Posterior vena cava (tissue), 2 donors: ENCODE measurements around the gene CGREF1. TPM values are rescaled to one million over a fixed set of nuclear protein-coding genes. Genes with fewer than 3 reads are reported as not detected.
A peak's percentile ranks its signal among the peaks of the same experiment; 100 is the strongest.
"Not testable (repeated sequence)": the region's sequence is repeated elsewhere in the genome, so short reads cannot be mapped to it uniquely, and the experiment has no call there.

Source experiments
- DNase-seq: peaks from one replicate; pipeline ENCODE4 v3.0.0-alpha.2; 2020; ENCODE audit warnings: low spot score
- intact Hi-C, 2 donors: fragments of 100-400 bp; cut with DNase I; formaldehyde crosslinking; loops; one replicate each; pipeline versions ENCODE4 v1.14.1 to v1.14.2; 2022 to 2023
- total RNA-seq, 2 donors: library from RNA; stranded (reverse); fragmentation: NEBNext Ultra II Directional; extraction: Animal tissue kit (Norgen Biotek cat#: 25700); gene quantifications; one replicate each; pipeline ENCODE4 v1.2.1, GENCODE V29; 2021
- donor health status: DM: yes; HTN: yes; CAD: no.
- donor health status: DM: yes; HTN: yes; CAD: no.

CGREF1 gene
- total RNA-seq, 2 donors from 2014 or later = 25.8 to 27.8 TPM

DNA sequence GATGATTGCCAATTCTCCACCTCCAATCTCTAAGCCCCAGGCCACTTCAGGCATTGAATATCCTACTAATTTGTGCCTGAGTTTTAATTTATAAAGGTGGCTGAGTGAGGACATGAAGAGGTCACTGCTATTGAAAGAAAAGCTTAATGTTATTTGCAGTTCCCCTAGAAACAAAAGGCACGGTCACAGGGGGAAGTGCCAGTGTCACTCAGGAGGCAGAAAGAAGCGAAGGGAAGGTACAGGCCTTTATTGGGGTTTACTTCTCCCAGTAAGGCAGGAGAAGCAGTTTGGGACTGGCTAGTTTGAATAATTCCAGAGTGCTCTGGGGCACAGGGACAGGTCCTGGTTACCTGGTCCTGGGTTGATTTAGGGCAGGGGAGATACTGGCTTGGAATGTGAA lies 3.0 kb upstream of the CGREF1 start:
- no peak for DNase-seq
- intact Hi-C loops = no loop called here

- peak; percentile 38 for DNase-seq
Observed at GRCh38 chr2:27119330-27119670, 372 bp upstream of the CGREF1 start.

GRCh38 chr2:27117995-27118524 lies 868 bp downstream of the CGREF1 start:
- peak; percentile 15 for DNase-seq
- intact Hi-C loops = no loop called here

More at GRCh38 chr2:27119330-27119670, 372 bp upstream of the CGREF1 start:
- intact Hi-C loops = not testable (repeated sequence)

DNA sequence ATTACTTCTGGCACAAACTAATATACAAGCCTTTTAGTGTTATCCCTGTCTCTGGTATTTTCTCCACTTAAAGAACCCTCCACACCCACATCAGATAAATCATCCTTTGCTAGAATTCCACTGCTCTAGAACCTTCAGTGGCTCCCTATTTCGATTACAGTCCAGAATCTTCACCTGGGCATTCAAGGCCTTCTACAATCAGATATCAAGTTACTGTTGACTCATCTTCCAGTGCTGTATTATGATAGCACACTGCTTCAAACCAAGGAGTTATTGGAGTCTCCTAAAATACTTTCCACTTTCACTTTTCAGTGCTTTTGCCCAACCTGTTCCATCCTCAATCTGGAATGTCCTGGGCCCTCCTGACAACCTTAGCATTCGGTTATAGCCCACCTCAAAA lies 3.4 kb downstream of the CGREF1 start:
- no peak for DNase-seq
- intact Hi-C loops = no loop called here

- intact Hi-C loops = not testable (repeated sequence)
Observed at GRCh38 chr2:27111392-27112078, 7.4 kb downstream of the CGREF1 start.

DNA sequence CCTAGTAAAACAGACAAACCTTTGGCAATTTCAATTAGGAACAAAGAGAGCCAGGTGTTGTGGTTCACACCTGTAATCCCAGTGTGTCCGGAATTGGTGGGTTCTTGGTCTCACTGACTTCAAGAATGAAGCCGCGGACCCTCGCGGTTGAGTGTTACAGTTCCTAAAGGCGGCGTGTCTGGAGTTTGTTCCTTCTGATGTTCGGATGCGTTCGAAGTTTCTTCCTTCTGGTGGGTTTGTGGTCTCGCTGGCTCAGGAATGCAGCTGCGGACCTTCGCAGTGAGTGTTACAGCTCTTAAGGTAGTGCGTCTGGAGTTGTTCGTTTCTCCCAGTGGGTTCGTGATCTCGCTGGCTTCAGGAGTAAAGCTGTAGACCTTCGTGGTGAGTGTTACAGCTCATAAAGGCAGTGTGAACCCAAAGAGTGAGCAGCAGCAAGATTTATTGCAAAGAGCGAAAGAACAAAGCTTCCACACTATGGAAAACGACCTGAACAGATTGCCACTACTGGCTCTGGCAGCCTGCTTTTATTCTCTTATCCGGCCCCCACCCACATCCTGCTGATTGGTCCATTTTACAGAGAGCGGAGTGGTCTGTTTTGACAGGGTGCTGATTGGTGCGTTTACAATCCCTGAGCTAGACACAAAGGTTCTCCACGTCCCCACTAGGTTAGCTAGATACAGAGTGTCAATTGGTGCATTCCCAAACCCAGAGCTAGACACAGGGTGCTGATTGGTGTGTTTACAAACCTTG lies 8.2 kb downstream of the CGREF1 start:
- intact Hi-C loops, DNase-seq: not testable (repeated sequence)

More at GRCh38 chr2:27111392-27112078, 7.4 kb downstream of the CGREF1 start:
- not testable (repeated sequence) for DNase-seq

DNA sequence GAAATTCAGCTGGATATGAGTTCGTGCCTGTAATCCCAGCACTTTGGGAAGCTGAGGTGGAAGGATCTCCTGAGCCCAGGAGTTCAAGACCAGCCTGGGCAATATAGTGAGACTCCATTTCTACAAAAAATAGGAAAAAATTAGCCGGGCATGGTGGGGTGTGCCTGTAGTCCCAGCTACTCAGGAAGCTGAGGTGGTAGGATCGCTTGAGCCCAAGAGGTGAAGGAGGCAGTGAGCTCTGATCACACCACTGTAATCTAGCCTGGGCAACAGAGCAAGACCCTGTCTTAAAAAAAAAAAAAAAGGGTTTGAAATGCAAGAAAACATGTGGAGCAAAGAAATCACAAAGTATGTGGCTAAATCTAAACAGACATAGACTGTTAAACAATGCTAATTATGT lies 9.8 kb downstream of the CGREF1 start:
- DNase-seq = no peak
- intact Hi-C loops = no loop called here

DNA sequence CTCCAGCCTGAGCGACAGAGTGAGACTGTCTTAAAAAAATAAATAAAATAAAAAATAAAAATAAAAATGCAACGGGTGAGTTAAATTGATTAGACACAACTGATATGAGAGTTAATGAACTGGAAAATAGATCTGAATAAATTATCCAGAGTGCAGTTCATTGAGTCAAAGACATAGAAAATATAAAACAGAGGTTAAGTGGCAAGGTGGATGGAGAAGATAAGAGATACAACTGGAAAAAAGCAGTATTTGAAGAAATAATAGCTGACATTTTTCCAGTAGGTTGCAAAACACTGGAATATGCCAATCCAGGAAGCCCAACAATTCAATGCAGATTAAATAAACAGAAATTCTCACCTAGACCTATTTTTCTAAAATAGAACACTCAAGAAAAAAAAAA lies 10.7 kb downstream of the CGREF1 start:
- intact Hi-C loops = no loop called here
- no peak for DNase-seq

DNA sequence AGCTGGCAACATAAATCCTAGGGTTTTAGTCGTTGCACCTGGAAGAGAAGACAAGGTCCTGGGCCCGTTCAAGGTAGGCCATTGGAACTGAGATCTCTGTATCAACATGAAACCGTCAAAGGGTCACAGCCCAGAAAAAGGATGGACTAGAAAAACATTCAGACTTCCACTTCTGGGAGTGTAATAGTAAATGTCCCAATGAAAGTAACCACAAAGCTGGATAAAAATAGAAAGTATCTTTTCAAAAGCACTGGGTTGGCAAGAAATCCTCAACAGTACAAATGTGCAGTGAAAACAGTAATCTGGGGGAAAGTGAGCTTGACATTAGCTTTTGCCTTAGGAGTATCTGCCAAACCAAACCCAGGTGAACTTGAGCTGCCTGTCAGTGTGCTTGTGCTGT lies 12.9 kb downstream of the CGREF1 start:
- intact Hi-C loops = no loop called here
- no peak for DNase-seq

DNA sequence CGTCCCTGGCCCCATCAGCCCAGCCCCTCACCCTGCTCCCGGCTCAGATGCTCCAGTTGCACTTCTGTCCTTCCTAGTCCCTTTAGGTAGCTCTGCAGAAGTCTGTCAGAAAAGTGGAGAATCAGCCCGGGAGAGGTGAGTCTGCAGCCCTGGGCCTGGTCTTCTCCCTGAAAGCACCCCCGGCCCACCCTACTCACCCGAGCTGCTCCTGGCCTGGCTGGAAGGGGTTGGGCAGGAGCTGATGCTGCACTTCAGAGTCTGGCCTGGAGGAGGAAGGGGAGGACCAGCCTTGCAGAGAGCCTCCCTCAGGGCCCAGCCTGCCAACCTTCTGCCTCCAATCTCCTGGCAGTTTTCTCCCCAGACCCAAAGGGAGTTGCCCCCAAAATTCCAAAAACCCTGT lies 16.6 kb downstream of the CGREF1 start:
- intact Hi-C loops = loop anchor here (5.0 kb wide), 3 partner anchors 90 to 175 kb away; partner anchors contain the start of gene DNAJC5G (in 1 of the 2)
- peak; percentile 47 for DNase-seq

DNA sequence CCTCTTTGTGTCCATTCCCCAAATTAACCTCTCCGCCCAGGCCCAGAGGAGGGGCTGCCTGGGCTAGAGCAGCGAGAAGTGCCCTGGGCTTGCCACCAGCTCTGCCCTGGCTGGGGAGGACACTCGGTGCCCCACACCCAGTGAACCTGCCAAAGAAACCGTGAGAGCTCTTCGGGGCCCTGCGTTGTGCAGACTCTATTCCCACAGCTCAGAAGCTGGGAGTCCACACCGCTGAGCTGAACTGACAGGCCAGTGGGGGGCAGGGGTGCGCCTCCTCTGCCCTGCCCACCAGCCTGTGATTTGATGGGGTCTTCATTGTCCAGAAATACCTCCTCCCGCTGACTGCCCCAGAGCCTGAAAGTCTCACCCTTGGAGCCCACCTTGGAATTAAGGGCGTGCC lies 18.9 kb downstream of the CGREF1 start:
- no peak for DNase-seq
- intact Hi-C loops = loop anchor here (5.0 kb wide), 3 partner anchors 92 to 177 kb away; partner anchors contain the start of gene DNAJC5G (in 1 of the 2)

GRCh38 chr2:27099334-27099955 lies 19.5 kb downstream of the CGREF1 start:
- intact Hi-C loops = loop anchor here in 1 of 2 donors (5.0 kb wide), 1 partner anchor 103 kb away; no protein-coding TSS in a partner anchor
- DNase-seq = no peak

- DNase-seq = no peak
- intact Hi-C loops = loop anchor here (1.0 to 5.0 kb wide), 2 partner anchors 105 to 183 kb away; no protein-coding TSS in a partner anchor
Observed at GRCh38 chr2:27097341-27097740, 21.6 kb downstream of the CGREF1 start.

DNA sequence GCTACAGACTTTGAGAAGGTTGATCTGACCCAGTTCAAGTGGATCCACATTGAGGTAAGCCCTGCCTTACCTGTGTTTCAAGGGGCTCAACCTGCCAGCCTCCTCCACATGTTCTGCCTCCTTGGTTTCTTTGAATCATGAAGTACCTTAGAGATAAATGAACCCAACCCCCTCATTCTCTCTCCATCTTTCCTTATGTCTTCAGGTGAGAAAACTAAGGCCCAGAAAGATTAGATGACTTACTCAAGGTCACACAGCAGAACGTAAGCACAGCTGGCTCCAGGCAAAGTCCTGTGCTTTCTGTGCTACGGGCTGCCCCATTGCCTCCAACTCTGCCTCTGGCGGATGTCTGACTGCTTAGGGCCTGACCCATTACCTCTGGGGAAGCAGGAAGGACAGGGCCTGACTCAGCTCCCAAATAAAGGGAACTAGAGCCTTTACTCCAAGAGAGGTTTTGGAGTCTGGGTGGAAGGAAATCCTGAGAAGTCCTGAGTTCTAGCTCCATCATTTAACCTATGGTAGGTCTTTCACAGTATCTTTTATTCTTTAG lies 22.1 kb downstream of the CGREF1 start:
- no peak for DNase-seq
- intact Hi-C loops = loop anchor here (1.0 to 5.0 kb wide), 2 partner anchors 105 to 183 kb away; no protein-coding TSS in a partner anchor

DNA sequence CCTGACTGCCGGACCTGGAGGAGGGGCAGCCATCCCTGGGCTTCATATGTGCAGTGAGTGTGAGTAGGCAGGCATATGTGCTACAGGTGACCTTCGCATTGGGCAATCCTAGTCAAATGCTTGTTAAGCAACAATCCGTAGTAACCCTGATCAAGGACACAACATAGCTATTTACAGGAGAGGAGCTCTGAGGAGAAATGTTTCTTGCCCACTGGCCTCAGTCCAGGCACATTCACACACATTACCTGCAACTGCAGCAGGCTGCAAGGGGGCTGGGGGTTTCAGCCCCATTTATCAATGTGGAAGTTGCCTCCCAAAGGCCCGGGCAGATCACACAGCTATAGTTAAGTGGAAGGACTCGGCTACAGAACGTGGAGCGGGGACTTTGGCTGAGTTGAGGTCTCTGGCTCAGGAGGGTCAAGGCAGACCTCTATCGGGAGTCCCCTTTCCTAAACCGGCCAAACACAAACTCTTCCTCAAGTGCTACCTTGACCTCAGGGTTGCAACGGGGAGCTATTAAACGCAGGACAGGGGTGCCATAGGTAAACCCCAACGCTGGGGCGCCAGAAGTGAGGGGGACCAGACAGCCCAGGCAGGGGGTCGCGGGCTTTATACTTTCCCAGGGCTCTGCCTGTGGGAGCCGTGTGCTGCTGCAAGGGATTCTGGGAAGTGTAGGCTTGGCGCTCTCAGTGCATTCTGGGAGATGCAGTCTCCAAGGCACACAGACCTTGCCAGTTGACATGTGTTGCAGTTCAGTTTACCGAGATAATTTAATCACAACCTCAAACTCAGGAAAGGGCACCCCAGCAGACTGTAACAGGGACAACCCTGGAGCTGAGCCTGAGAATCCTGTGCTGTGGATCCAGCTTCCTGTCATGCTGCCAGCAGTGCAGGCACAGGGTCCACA lies 22.9 kb downstream of the CGREF1 start:
- DNase-seq = peak; percentile 80
- intact Hi-C loops = loop anchor here in 1 of 2 donors (5.0 kb wide), 1 partner anchor 106 kb away; no protein-coding TSS in a partner anchor

DNA sequence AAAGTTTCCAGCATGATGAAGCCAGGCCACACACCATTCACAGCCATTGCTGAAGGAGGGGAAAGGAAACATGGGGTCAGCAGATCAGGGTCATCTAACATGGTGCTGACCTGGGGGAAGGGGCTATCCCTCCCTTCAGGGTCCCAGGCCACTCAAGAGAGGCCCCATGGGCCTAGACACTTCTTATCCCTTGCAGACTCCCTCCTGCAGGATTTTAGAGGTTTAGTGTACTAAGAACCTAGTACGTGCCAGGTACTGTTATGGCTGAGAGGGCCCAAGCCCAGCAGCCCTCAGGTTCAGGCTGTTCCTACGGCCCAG lies 23.5 kb downstream of the CGREF1 start:
- intact Hi-C loops = loop anchor here in 1 of 2 donors (5.0 kb wide), 1 partner anchor 107 kb away; no protein-coding TSS in a partner anchor
- no peak for DNase-seq

GRCh38 chr2:27094353-27094984 lies 24.5 kb downstream of the CGREF1 start:
- no peak for DNase-seq
- intact Hi-C loops = no loop called here
